IMR-90 (cell line): ENCODE measurements around the gene CEP68. TPM values are rescaled to one million over a fixed set of nuclear protein-coding genes. Genes with fewer than 3 reads are reported as not detected.

Source experiments
- ATAC-seq: fragments of 200-7000 bp; cut with Tn5 transposase; 2 replicates; pipeline ENCODE4 v1.9.1; 2020; ENCODE audit warnings: low read depth, mild to moderate bottlenecking, moderate library complexity
- BruUV-seq: library from RNA; stranded (reverse); fragments of 400-500 nt; replicated peaks from 2 replicates; lab custom pipeline; 2021; lab: Mats Ljungman, UMichigan
- CTCF ChIA-PET: fragments of 300-600 bp; formaldehyde crosslinking; extraction: SDS; loops from one replicate; lab custom pipeline; 2021; ENCODE audit warnings: antibody characterized with exemption; lab: Yijun Ruan, JAX
- POLR2A ChIA-PET: fragments of 300-600 bp; sonication (Branson Sonifier 250); formaldehyde crosslinking; loops from one replicate; lab custom pipeline; 2022; ENCODE audit warnings: antibody characterized with exemption; ENCODE audit not compliant: unreplicated experiment; lab: Charles Lee
- DNase-seq: peaks from one replicate; pipeline ENCODE4 v3.0.0; 2013
- H2AFZ ChIP-seq: replicated peaks from 2 replicates; pipeline ENCODE3; 2013; ENCODE audit warnings: low read length, mild to moderate bottlenecking; ENCODE audit not compliant: poor library complexity
- H2AK5ac ChIP-seq: 2 replicates; pipeline ENCODE4 v1.6.1; 2013; ENCODE audit warnings: low read depth, low read length, inconsistent platforms
- H2AK9ac ChIP-seq: replicated peaks from 2 replicates; pipeline ENCODE3; 2013; ENCODE audit warnings: mild to moderate bottlenecking, low read depth, low read length, moderate library complexity; ENCODE audit not compliant: poor library complexity
- H2BK120ac ChIP-seq: 2 replicates; pipeline ENCODE4 v1.6.1; 2013; ENCODE audit warnings: low read depth, low read length, inconsistent platforms
- H2BK15ac ChIP-seq: 3 replicates; pipeline ENCODE4 v1.6.1; 2013; ENCODE audit warnings: low read depth, low read length, inconsistent platforms
- H2BK20ac ChIP-seq: 2 replicates; pipeline ENCODE4 v1.6.1; 2013; ENCODE audit warnings: low read depth, mild to moderate bottlenecking, inconsistent platforms, low read length, moderate library complexity
- H2BK5ac ChIP-seq: 2 replicates; pipeline ENCODE4 v1.6.1; 2013; ENCODE audit warnings: mild to moderate bottlenecking, low read depth, low read length, inconsistent platforms; ENCODE audit not compliant: poor library complexity, severe bottlenecking
- H3K14ac ChIP-seq: replicated peaks from 2 replicates; pipeline ENCODE4 v1.6.1; 2013; ENCODE audit warnings: low read depth, low read length, inconsistent platforms
- H3K18ac ChIP-seq: 2 replicates; pipeline ENCODE4 v1.6.1; 2013; ENCODE audit warnings: low read depth, low read length, control low read depth
- H3K23ac ChIP-seq: 2 replicates; pipeline ENCODE4 v1.6.1; 2013; ENCODE audit warnings: low read depth, low read length, inconsistent platforms
- H3K27ac ChIP-seq: 2 replicates; pipeline ENCODE4 v1.5.1; 2013; ENCODE audit warnings: mild to moderate bottlenecking, control low read depth, low read length; ENCODE audit not compliant: insufficient read depth
- H3K27me3 ChIP-seq: 2 replicates; pipeline ENCODE4 v1.6.1; 2013; ENCODE audit warnings: low read length; ENCODE audit not compliant: control insufficient read depth, insufficient read depth
- H3K36me3 ChIP-seq: 2 replicates; pipeline ENCODE4 v1.6.1; 2013; ENCODE audit warnings: low read length, mixed read lengths; ENCODE audit not compliant: control insufficient read depth, insufficient read depth
- H3K4ac ChIP-seq: 2 replicates; pipeline ENCODE4 v1.6.1; 2013; ENCODE audit warnings: low read depth, low read length, inconsistent platforms
- H3K4me1 ChIP-seq: 2 replicates; pipeline ENCODE4 v1.6.1; 2013; ENCODE audit warnings: low read length, mixed read lengths; ENCODE audit not compliant: control insufficient read depth, insufficient read depth
- H3K4me2 ChIP-seq: 2 replicates; pipeline ENCODE4 v1.6.1; 2013; ENCODE audit warnings: low read depth, mild to moderate bottlenecking, control low read depth, low read length, moderate library complexity
- H3K4me3 ChIP-seq: 2 replicates; pipeline ENCODE4 v1.5.1; 2013; ENCODE audit warnings: low read depth, mild to moderate bottlenecking, control low read depth, low read length, moderate library complexity; ENCODE audit not compliant: insufficient read depth
- H3K56ac ChIP-seq: 2 replicates; pipeline ENCODE4 v1.6.1; 2013; ENCODE audit warnings: low read length, inconsistent platforms; ENCODE audit not compliant: insufficient read depth; ENCODE audit errors: extremely low read depth
- H3K79me1 ChIP-seq, 2 experiments: 2 replicates each; pipeline ENCODE4 v1.6.1; 2013; ENCODE audit warnings: low read length in 2 of 2, inconsistent platforms in 1 of 2, low read depth in 1 of 2
- H3K9ac ChIP-seq: 2 replicates; pipeline ENCODE4 v1.6.1; 2013; ENCODE audit warnings: low read depth, low read length, control low read depth
- H3K9me1 ChIP-seq: 2 replicates; pipeline ENCODE4 v1.6.1; 2013; ENCODE audit warnings: low read length, inconsistent platforms; ENCODE audit not compliant: insufficient read depth
- H3K9me3 ChIP-seq: 2 replicates; pipeline ENCODE4 v1.6.1; 2013; ENCODE audit warnings: low read length; ENCODE audit not compliant: control insufficient read depth, insufficient read depth
- H4K20me1 ChIP-seq: 2 replicates; pipeline ENCODE4 v1.6.1; 2013; ENCODE audit warnings: low read length, inconsistent platforms; ENCODE audit not compliant: insufficient read depth
- H4K5ac ChIP-seq: 2 replicates; pipeline ENCODE4 v1.6.1; 2013; ENCODE audit warnings: mild to moderate bottlenecking, low read depth, low read length, control low read depth
- H4K8ac ChIP-seq, 2 experiments: 2 replicates each; pipeline ENCODE4 v1.6.1; 2013; ENCODE audit warnings: low read depth in 2 of 2, low read length in 2 of 2, control low read depth in 1 of 2, inconsistent platforms in 1 of 2
- H4K91ac ChIP-seq: 2 replicates; pipeline ENCODE4 v1.6.1; 2013; ENCODE audit warnings: low read depth, low read length, inconsistent platforms; ENCODE audit not compliant: insufficient read depth
- CHD1 ChIP-seq: IDR thresholded peaks from 2 replicates; pipeline ENCODE4 v1.6.1; 2012; ENCODE audit warnings: low read depth, low read length, improper control_type of control experiment
- CTCF ChIP-seq: conservative IDR thresholded peaks from 2 replicates; pipeline ENCODE4 v1.5.1; 2012; ENCODE audit warnings: mild to moderate bottlenecking, low read depth, low read length, improper control_type of control experiment
- MXI1 ChIP-seq: IDR thresholded peaks from 2 replicates; pipeline ENCODE4 v1.6.1; 2012; ENCODE audit warnings: low read depth, mild to moderate bottlenecking, low read length, moderate library complexity, borderline replicate concordance
- NFE2L2 ChIP-seq: fragments of 150-350 bp; IDR thresholded peaks from 2 replicates; pipeline ENCODE4 v1.6.1; 2016; ENCODE audit warnings: low read depth, mild to moderate bottlenecking, low read length
- POLR2A ChIP-seq: IDR thresholded peaks from 2 replicates; pipeline ENCODE4 v1.6.1; 2012; ENCODE audit warnings: mild to moderate bottlenecking, low read depth, low read length
- USF2 ChIP-seq: fragments of 150-350 bp; IDR thresholded peaks from 2 replicates; pipeline ENCODE4 v1.6.1; 2017; ENCODE audit warnings: mild to moderate bottlenecking, antibody characterized with exemption, low read length, low read depth
- whole genome bisulfite sequencing, 2 experiments: methylation state at CpG; one replicate each; pipeline versions ENCODE4 v1.1.5 to v1.1.7; 2013; ENCODE audit warnings: missing lambda C conversion rate in 2 of 2; ENCODE audit not compliant: insufficient read length in 1 of 2; ENCODE audit errors: extremely low coverage in 2 of 2; 5-methylcytosine and 5-hydroxymethylcytosine counted together
- dilution Hi-C: fragments of 300-500 bp; cut with HindIII; formaldehyde crosslinking; loops from one replicate; pipeline ENCODE4 v1.14.3; 2018; ENCODE audit warnings: low sequenced_read_pairs; ENCODE audit not compliant: unreplicated experiment
- in situ Hi-C: fragments of 300-500 bp; cut with MboI; formaldehyde crosslinking; loops from 3 replicates; pipeline ENCODE4 v1.14.3; 2019; ENCODE audit warnings: low sequenced_read_pairs, inconsistent platforms, mixed read lengths
- intact Hi-C: fragments of 100-400 bp; cut with micrococcal nuclease; formaldehyde crosslinking; loops from 2 replicates; pipeline ENCODE4 v1.10.0; 2022
- polyA plus RNA-seq, 3 experiments: library from polyadenylated mRNA; depleted of rRNA; stranded (reverse); fragments of >200 nt; gene quantifications; 2 replicates each; pipeline ENCODE4 v1.2.3, GENCODE V29; 2012; ENCODE audit warnings: low replicate concordance in 1 of 3
- total RNA-seq: library from RNA; depleted of rRNA; stranded (reverse); fragments of >200 nt; gene quantifications from 2 replicates; pipeline ENCODE4 v1.2.3, GENCODE V29; 2012

CEP68 gene
- total and polyA plus RNA-seq, 2 of the 4 experiments (the other 2 are of a cell fraction) = 5.5 to 5.6 TPM

- no CpG with 5 or more reads among the region's 4 CpGs for WGBS, 2 experiments
- TF ChIP-seq POLR2A = no peak
- TF ChIP-seq CTCF = no peak
- no peak for TF ChIP-seq MXI1
- TF ChIP-seq CHD1 = no peak
- TF ChIP-seq USF2 = no peak
- TF ChIP-seq NFE2L2 = no peak
- H4K8ac ChIP-seq = no peak overlapping the region
- H3K27ac ChIP-seq = no peak overlapping the region
- no peak overlapping the region for H3K23ac ChIP-seq
- H2BK120ac ChIP-seq = no peak overlapping the region
- H2BK20ac ChIP-seq = no peak overlapping the region
- in situ Hi-C loops (no loop called here), intact Hi-C loops (no loop called here), dilution Hi-C loops (no loop called here)
- H3K4me3 ChIP-seq = no peak overlapping the region
- no TSS peak for BruUV-seq
- ATAC-seq (no peak), DNase-seq (no peak)
- H2AFZ ChIP-seq = no peak overlapping the region
- POLR2A ChIA-PET = no interaction called here
- no peaks in the 10 kb centered on the region for H3K27me3 ChIP-seq
- CTCF ChIA-PET = interaction anchor here (0.6 kb wide), 1 partner anchor 216 kb away, joined by 4 read pairs; no protein-coding TSS in a partner anchor
- no peak overlapping the region for H4K5ac ChIP-seq
- no peak overlapping the region for H3K18ac ChIP-seq
- H3K4me2 ChIP-seq = no peak overlapping the region
- no peak overlapping the region for H3K56ac ChIP-seq
- no peaks in the 10 kb centered on the region for H3K4me1 ChIP-seq
- no peak overlapping the region for H3K4ac ChIP-seq
- H3K9me1 ChIP-seq = no peaks in the 10 kb centered on the region; the same call in 1 of the 2 replicates
- peaks cover 44% of the 10 kb centered on the region for H3K36me3 ChIP-seq
- H2BK15ac ChIP-seq = no peak overlapping the region
- H2BK5ac ChIP-seq = no peak overlapping the region
- H4K20me1 ChIP-seq = no peaks in the 10 kb centered on the region
- no peaks in the 10 kb centered on the region for H3K79me1 ChIP-seq
- no peak overlapping the region for H3K14ac ChIP-seq
- H3K9ac ChIP-seq = no peak overlapping the region
- no peak overlapping the region for H2AK9ac ChIP-seq
- H4K91ac ChIP-seq = no peak overlapping the region
- no peaks in the 10 kb centered on the region for H3K9me3 ChIP-seq
- H2AK5ac ChIP-seq = no peak overlapping the region
Observed at GRCh38 chr2:65017335-65017734, 38.9 kb upstream of the CEP68 start.
